Astrocyte of the spinal cord (primary cell): Measurements from ENCODE around the gene PTK6.

Experiments
- DNase-seq: peaks from one replicate; pipeline ENCODE4 v3.0.0; 2011; ENCODE audit warnings: low read depth, low spot score
- H3K4me3 ChIP-seq: 2 replicates; pipeline ENCODE4 v1.5.1; 2011; ENCODE audit warnings: low read depth, mild to moderate bottlenecking, low read length, moderate library complexity
- in situ Hi-C: cut with HindIII; loops from 2 replicates; pipeline ENCODE4 v1.10.0; 2017; ENCODE audit warnings: low sequenced_read_pairs
- TF ChIP-seq, protein P1 (sequence below): IDR thresholded peaks from 2 replicates; pipeline ENCODE4 v1.5.1; 2012; ENCODE audit warnings: low read depth, mild to moderate bottlenecking, low read length, inconsistent platforms

PTK6 gene

GRCh38 chr20:63487116-63487764, 49.9 kb downstream of the PTK6 start:
- no peak overlapping the region for H3K4me3 ChIP-seq
- DNase-seq: no peak
- TF ChIP-seq, protein P1, sequence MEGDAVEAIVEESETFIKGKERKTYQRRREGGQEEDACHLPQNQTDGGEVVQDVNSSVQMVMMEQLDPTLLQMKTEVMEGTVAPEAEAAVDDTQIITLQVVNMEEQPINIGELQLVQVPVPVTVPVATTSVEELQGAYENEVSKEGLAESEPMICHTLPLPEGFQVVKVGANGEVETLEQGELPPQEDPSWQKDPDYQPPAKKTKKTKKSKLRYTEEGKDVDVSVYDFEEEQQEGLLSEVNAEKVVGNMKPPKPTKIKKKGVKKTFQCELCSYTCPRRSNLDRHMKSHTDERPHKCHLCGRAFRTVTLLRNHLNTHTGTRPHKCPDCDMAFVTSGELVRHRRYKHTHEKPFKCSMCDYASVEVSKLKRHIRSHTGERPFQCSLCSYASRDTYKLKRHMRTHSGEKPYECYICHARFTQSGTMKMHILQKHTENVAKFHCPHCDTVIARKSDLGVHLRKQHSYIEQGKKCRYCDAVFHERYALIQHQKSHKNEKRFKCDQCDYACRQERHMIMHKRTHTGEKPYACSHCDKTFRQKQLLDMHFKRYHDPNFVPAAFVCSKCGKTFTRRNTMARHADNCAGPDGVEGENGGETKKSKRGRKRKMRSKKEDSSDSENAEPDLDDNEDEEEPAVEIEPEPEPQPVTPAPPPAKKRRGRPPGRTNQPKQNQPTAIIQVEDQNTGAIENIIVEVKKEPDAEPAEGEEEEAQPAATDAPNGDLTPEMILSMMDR: no peak
- in situ Hi-C loops: no loop called here

- in situ Hi-C loops: no loop called here
These were observed 50.8 kb downstream of the PTK6 start for GRCh38 chr20:63486300-63486855.

DNA sequence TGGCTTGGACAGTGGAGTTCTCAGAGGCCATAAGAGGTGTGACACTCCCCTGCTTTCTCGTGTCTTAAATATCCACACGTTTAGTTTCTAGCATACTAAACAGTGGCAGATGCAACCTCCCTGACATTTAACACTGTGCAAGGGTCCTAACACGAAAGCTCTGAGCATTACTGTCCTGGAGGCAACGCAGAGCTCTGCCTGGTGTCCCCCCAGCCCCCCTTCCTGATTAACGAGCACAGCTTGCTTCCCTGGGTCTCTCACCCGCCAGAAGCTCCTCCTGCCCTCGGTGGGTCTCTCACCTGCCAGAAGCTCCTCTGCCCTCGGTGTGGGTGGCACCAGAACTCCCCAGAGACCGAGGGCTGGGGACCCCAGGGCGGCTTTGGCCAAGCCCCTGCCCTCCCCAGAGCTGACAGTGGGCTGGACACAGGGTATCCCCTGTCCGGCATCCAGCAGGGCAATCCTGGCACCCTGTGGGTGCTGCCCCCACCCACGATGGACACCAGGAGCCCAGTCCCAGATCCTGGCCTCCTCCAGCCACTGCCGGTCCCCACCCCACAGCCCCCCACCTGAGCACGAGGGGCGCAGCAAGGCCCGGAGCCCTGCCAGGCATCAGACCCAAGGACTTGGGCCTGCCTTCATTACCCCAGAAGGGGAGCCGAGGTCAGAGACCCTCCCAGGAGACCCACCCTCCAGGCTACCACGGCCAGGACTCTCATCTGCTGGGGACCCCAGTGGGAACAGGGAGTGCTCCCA, 52.3 kb downstream of the PTK6 start:
- TF ChIP-seq, protein P1: no peak
- in situ Hi-C loops: no loop called here
- no peak overlapping the region for H3K4me3 ChIP-seq
- DNase-seq: no peak

More at GRCh38 chr20:63486300-63486855, 50.8 kb downstream of the PTK6 start:
- no peak overlapping the region for H3K4me3 ChIP-seq
- TF ChIP-seq, protein P1: no peak
- DNase-seq: no peak

GRCh38 chr20:63484236-63484635, 52.9 kb downstream of the PTK6 start:
- DNase-seq: no peak
- TF ChIP-seq, protein P1: no peak
- in situ Hi-C loops: no loop called here
- H3K4me3 ChIP-seq: no peak overlapping the region

- TF ChIP-seq, protein P1: no peak
- DNase-seq: no peak
- H3K4me3 ChIP-seq: no peak overlapping the region
- in situ Hi-C loops: no loop called here
These were observed 53.3 kb downstream of the PTK6 start for GRCh38 chr20:63483834-63484233.

DNA sequence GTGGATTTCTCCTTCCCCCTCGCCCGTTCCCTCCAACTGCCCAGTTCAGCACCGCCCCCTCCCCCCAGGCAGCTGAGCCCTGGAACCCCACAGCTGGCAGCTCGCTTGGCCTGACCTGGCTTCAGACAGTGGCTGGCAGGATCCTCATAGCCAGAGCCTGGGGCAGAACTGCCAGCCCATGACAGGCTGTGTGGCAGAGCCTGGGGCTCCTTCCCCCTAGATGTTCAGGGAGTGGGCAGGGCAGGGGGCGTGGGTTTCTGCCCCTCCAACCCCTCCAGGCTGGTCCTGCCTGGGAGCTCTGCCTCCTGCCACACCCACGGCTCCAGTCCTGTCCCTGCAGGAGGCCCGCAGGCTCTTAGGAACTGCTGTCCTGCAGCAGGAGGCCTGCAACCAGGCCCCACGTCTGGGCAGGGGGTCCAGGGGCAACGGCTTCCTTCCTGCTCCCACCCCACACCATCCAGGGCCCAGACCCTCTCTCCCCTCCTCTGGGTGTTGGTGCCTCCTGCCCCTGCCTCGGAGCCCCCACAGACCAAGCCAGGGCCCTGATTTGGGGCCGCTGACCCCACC, 55.1 kb downstream of the PTK6 start:
- H3K4me3 ChIP-seq: no peak overlapping the region
- TF ChIP-seq, protein P1: no peak
- in situ Hi-C loops: no loop called here
- DNase-seq: no peak
